Superior temporal gyrus (tissue), 1 donor: ENCODE measurements around the gene LHX3.

Experiments used
- DNase-seq: peaks from one replicate; pipeline ENCODE4 v3.0.0-alpha.2; 2016; ENCODE audit errors: extremely low spot score

The LHX3 gene

DNA sequence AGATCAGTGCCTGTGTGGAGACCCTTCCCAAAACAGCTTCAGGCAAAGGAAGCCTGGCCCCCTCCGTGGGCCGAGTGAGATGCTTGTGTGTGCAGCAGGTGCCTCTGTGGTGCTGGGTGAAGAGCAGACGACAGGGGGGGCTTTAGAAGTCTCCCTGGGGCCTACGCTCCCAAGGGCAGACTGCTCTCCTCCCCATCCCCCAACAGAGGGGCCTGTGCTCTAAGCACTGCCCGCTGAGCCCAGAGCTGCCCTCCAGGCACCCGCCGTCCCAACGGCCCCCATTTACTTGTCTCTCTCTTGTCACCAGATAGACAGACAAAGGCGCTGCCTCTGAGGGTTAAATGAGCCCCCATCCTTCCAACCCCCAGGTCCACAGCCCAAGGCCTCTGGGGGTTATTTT is 2.7 kb upstream of the LHX3 start:
- DNase-seq = no peak

DNA sequence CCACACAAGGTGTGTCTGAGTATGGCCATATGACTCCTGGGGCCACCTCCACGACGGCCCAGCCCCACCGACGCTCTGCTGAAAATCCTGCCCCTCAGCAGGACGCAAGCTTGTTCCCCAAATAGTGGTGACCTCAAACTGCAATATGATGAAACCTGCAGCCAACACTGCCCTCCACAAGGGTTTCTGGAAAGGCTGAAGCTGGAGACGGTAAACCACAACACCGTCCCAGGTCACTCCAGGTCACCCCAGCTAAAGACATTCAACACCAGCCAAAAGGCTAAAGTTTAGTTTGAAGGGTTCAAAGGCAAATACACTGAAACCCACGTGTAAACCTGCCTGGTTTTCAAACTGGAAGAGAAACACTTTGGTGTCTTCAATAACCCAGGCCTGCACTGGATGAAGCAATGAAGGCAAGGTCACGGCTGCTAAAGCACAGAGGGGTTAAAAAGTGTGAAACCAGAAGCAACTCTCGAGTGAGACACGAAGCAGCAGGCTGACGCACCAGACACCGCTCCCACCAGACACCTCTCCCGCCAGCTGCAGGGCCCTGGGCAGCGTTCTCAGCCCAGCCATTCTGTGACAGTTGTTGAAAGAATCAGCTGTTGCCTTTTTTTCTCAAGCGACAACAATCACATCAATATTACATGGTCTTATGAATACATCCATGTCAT is 1.8 kb upstream of the LHX3 start:
- DNase-seq = no peak

DNA sequence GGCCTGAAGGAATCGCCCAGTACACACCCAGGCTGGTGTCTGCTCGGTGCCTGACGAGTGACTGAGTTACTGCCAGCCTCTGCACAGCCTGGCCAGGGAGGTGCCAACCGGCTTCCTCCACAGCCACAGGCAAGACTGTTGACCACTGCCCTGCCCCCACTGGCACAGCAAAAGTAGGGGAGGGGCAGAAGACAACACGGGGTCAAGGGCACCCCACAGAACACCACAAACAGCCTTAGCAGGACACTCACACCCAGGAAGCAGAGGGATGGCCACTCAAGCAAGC is 722 bp upstream of the LHX3 start:
- DNase-seq = no peak

DNA sequence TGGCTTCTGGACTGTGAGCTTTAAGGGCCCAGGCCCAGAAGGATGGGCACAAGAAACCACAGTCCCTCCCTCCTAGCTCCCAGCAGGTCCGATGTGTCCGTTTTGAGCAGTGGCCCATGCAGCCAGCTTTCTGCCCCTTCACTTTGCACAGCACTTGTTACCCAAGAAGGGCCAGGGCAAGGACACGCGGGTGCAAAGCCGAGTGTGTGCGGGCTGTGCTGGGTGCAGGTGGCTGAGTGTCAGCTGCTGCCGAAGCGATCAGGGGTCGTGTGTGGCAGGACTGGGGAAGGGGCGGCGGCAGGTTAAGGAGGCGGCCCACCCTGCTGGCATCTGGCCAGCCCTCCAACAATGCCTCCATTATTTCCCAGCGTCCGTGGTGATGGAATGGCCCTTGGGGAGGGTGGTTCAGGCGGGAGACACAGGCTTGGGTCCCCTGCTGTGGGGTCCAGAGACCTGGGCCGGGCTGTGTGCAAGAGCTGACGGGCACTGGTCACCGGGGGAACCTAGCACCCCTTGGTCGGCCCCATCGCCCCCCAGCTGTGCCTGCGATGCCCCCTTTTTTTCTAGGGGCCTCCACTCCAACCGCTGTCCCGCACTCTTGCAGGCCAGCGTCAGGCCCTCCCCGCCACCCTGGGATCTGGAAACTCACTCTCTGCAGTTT is 653 bp downstream of the LHX3 start:
- no peak for DNase-seq

DNA sequence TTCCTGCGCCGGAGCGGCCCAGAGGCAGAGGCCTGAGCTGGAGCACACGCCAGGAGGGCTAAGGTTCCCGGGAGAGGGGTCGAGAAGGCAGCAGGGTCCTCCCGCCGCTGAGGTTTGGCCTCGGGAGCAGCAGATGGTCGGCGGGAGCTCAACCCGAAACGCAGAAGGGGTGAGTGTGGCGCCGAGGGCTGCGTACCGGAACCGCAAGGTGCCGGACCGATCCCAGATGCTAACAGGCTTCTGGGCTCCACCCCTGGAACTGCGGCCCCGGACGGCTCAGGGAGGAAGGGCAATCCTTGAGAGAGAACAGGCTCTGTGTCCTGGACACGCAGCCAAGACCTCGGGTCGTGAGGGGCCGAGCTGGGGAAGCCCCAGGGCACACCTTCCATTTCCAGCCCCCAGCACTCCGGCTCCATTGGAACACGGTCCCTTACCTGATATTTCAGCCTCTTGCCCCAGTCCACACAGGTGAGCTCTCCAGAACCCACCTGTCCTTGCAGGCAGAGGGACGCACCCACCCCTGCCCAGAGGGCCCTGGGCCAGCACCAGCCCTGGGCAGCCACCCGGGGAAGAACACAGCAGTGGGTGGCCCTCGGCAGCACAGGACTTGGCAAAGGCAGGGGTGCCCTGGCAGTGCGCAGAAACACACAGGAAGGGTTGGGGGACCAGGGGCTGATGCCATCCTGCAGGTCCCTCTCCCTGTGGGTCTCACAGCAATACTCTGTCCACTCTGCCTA is 1.4 kb downstream of the LHX3 start:
- no peak for DNase-seq

DNA sequence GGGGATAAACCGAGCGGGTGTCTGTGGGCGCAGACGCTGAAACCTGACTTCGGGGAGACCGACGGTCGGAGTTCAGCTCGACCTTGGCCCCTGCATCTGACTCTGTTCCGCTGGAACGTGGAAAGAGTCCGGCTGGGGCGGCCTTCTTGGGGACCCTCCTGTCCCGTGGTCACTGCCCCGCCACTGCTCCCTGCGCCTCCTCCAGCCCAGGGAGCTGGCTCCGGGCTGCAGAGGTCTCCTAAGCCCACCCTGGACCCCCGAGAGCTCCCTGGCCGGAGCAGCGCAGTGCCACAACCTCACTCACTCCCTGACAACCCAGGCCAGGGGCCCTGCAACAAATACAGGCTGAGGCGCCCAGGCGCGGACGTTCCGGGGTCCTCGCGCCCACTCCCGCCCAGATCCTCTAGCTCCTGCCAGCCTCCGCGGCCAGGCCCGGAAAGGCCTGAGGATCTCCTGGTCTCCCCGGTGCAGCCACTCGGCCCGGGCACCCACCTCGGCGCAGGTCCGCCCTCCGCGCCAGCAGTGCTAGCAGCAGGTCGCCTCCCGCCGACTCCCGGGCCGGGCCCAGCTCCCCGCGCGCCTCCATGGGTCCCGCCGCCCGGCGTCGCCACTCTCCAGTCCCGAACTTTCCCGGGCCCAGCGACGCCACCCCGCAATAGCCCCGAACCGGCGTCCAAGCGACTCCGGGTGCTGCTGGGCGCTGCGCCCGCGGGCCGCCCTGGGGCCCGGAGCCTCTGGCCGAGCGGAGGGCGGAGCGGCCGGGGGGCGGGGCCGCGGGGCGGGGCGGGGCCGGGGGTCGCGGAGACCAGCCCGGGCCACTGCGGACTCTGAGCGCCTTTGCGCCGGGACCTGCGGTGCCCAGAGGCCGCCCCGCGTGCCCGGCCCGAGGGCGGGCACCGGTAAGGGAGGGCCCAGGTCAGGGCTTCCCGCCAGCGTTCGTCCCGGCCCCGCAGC is 2.2 kb downstream of the LHX3 start:
- no peak for DNase-seq

DNA sequence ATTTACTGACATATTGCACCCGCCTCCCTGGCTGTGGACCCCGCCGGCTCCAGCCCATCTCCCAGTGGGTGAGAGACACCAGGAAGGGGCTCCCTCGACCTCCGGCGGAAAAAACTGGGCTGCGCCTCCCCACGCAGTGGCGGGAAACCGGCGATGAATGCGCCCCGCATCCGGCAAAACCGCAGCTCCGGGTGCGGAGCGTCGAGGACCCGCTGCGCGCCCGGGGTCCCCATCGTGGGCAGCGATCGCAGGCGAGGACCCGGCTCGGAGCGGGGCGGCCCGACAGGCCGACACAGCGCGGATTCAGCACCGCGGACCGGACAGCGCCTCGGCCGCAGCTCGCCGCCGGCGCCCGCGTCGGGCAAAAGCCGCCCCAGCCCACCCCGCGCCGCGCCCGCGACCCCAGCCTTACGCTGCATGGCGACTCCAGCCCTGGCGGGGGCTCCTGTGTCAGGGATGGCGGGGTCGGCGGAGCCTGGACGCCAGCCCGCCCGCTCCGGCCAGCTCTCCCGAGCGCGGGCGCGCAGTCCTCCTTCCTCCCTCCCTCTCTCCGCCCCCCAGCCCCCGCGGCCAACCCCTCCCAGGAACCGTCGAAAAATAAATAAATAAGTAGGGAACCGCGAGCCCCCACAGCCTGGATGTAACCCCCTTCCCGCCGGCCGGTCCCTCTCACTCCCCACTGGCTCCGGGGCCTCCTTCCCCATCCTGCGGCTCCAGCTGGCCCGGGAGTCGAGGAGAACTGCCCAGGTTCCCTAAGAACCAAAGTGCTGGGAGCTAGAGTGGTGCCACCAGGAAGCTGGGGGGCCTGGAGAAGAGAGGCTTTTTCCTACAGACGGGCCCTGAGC is 3.1 kb downstream of the LHX3 start:
- DNase-seq = no peak

DNA sequence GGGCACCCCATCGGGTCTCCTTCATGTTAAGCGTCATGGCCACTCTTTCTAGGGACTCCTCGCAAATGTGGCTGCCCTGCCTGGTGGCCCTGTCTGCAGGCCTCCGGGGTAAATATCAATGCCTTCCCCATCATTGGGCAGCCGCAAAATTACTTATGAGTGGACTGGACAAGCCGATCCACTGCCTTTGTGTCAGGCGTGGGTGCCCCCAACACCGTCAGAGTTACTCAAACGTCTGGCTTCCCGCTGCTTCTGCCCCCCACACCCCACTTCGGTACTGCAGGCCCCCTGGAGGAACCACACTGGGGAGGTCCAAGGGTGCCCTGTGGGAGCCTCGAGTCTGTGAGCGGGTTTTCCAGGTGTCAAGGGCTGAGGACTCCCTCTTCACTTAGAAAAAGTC is 3.8 kb downstream of the LHX3 start:
- no peak for DNase-seq

DNA sequence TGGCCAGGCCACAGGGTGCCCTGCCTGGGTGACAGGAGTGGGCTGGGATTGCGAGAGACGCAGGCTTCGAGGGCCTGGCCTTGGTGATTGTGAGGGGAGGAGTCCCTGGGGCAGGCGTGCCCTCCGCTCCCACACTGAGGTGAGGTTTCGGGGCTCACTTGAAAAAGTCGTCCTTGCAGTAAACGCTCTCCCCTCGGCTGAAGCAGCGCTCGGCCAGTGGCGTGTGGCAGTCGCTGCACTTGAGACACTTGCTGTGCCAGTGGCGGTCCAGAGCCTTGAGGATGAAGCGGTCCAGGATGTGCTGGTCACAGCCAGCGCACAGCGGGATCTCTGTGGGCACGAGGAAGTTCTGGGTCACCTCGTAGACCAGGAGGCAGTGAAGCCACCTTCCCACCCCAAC is 4.5 kb downstream of the LHX3 start:
- DNase-seq = no peak

DNA sequence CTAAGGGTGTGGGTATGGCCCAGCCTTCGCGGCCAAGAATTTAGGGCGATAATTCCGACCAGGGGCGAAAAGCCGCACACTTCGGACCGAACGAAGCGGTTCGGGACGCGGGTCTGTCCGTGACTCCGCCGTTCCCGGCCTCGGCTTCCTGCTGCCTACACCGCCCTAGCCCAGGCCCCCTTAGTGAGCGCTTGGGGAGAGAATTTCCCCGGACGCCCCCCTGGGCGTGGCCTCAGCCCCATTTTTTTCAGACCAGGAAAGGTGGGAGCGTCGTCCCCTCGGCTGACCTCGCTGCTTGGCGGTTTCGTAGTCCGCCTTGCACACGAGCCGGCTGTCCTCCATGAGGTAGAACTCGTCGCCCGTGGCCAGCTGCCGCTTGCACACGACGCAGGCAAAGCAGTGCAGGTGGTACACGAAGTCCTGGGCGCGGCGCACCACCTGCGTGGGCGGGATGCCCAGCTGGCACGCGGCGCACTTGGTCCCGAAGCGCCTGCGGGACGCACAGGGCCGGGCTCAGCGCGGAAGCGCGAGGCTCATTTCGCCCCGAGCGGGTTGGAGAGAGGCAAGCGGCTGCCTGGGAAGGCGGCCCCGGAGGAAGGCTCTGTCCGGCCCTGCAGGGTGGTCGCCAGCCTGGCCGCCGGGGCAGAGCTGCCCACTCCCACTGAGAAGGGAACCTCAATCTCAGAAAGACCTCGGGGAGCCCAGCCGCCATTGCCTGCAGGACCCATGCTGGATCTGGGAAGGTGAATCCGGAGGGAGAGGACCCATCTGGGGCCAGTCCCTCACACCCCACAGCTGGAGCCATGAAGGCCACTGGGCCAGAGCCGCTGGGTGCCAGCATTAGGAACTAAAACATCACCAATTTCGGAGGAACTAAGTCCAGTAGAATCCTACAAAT is 5.3 kb downstream of the LHX3 start:
- DNase-seq = no peak

DNA sequence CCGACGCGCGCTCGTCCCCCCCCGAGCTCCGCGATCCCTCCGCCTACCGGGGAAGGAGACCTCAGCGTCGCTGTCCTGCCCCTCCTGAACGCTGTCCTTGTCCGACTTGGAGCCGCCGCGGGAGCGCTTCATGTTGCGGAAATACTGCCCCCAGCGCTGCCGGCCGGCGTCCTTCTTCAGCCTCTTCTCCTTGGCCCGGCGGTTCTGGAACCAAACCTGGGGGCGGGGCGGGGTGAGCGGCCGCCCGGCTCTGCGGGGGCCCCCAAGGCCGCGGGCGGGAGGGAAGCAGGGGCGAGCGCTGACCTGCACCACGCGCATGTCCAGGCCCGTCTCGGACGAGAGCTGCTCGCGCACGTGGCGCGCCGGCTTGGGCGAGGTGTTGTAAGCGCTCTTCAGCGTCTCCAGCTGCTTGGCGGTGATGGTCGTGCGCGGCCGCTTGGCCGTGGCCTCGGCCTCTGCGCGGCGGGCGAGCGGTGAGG is 6.3 kb downstream of the LHX3 start:
- DNase-seq = no peak

DNA sequence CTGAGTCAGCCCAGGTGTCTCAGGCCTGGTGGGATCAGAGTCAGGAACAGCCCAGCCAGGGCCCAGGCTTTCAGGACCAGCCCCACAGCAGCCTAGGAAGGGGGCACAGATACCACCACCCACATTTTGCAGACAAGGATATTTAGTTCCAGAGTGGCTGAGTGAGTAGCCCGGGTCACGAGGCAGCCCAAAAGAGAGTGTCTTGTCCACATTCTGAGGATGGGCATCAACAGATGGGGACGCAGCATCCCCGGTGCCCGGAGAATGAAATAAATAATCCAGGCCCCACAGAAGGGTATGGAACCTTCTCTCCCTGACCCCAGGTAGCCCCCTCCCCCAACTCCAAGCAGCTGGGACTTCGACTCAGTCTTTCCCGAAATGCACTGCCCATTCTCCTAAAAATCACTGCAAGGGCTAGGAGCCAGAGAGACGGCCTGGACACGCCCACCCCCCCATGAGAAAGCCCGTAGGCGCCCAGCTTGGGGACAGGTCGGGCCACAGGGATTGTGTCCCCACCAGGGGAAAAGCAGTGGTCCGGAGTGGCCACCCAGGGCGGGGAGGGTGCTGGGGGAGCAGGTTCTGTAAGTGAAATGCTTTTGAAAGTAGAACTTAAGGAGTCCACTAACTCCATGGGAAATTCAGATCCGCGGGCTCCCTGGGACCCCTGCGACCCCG is 6.9 kb downstream of the LHX3 start:
- no peak for DNase-seq

DNA sequence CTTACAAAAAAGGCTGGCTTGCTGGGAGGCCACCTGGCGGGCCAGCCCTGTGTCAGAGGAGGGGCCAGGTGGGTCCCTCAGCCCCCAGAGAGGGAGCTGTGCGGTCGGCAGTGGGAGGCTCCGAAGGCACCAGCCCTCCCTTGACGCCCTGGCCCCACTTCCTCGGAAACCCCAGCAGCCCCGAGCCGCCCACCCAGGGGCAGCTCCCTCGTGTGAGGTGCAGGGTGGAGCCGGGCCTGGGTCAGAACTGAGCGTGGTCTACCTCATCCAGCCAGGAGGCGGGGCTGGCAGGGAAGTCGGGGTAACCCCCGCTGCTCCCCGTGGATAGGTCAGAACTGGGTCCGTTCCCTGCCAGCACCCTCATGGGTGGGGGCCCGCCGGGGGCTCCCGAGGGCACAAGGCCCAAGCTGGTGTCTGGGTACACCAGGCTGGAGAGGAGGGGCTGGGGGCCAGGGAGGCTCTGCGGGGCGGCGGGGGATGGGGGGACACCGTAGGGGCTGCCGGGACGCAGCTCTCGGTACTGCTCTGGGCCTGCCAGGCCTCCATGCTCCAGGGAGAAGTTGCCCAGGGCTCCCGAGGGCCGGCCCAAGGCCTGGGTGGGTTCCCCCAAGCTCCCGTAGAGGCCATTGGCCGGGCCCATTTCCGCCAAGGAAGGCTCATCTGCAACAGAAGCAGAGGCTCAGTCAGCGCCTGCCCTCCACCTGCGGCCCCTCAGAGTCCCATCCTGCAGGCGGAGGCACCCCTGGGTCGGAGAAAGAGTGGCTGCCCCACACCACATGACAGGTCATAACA is 7.6 kb downstream of the LHX3 start:
- no peak for DNase-seq

DNA sequence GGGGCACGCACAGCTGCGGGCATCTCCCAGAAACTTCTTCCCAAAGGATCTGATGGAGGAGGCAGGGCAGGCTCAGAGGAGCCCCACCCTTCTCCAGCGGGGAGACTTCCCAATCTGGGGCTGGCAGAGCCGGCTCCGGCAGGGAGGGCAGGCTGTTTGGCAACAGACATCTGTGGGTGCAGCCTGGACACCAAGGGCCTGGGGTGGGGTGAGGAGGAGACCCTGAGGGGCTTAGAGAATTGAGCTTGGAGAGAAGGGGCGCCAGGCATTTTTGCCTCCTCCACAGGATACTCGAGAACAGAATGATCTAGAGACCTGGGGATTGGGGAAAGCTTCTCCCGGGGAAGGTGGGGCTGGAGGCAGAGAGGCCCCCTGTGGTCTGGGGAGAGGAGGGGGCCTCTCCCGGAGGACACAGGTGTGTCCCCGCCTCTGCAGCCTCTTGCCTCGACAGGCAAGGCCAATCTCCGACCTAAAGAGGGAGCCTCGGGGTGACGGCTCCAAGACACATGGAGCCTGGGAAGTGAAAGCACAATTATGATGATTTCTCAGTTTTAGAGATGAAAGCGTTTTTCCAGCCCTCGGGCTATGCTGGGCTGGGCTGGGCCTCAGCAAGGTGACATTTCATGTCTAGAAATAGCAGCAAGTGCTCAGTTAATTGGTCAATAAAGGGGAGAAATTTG is 8.4 kb downstream of the LHX3 start:
- DNase-seq = no peak

DNA sequence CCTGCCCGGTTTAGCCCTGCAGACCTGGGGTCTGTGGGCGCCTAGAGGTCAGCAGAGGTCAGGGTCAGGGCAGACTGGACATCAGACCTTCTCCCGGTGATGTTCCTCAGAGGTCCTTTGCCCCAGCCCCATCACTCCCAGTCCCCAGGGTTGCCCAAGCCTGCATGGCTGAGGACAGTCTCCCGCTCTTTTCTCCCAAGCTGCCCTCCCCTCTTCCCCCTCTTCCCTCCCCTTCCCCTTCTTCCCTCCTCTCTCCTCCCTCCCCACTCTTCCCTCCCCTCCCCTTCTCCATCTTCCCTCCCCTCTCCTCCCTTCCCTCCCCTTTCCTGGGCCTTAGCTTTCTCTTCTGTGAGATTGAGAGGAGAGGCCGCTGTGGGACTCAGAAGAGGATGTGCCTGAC is 10.4 kb downstream of the LHX3 start:
- DNase-seq = no peak

DNA sequence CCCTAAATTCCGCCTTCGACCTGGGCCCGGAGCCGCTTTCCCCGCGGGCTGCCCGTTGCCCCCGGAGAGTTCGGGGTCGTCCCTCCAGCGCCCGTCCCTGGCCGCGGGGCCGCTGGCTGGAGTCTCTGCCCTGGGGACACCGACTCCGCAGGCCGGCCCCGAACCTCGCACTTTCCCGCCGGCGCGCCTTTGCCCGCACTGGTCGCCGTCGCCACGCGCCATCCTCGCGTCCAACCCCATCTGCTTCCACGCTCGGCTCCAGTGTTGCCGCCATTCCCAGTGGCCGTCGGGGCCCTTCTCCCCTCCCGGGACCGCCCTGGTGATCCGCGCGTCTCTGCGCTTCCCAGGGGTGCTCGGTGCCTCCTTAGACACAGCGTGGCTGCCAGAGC is 11.0 kb downstream of the LHX3 start:
- DNase-seq = no peak

DNA sequence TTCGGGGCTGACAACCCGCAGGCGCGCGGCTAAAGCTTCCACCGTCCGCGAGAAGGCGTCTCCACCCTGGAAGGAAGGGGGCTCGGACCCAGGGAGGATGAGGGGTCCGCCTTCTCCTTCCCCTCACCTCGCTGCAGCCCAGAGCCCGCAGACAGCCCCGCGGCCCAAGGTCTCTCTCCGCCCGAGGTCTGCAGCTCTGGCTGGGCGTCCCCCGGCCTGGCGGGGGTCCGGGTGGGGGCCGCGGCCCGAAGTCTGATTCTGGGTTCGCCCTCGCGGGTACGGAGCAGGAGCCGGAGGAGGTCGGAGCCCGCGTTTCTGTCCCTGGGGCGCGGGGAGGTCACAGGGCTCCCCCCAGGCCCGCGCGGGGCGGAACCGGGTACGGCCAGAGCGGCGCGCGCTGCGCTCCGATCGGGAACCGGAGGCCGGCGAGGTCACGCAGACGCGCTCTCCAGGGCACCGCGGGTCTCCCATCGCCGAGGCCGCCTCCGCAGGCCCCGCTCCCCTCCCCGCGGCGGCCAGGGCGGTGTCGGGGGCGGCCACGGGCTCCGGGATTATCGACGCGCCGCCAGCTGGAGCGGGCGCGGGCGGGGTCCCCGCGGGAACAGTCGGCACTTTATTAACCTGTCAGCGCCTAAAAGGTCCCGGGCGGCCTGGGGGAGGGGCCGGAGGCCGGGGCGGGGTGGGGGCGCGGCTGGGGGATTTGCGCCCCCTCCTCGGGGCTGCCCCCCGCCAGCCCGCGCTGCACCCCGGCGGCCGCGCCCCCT is 11.6 kb downstream of the LHX3 start:
- no peak for DNase-seq
